Calu3 (cell line): ENCODE data around the gene YIF1B. TPM values are rescaled to one million over a fixed set of nuclear protein-coding genes. Genes with fewer than 3 reads are reported as not detected.
A peak's percentile ranks its signal among the peaks of the same experiment; 100 is the strongest.

Experiments used
- BruUV-seq: library from RNA; stranded (reverse); fragments of 400-500 nt; replicated peaks from 2 replicates; lab custom pipeline; 2021; lab: Mats Ljungman, UMichigan
- CTCF ChIA-PET: fragments of 300-600 bp; sonication (Branson Sonifier 250); formaldehyde crosslinking; loops from one replicate; lab custom pipeline; 2022; ENCODE audit warnings: antibody characterized with exemption; lab: Charles Lee
- DNase-seq: peaks from one replicate; pipeline ENCODE4 v3.0.0; 2022
- H3K27ac Mint-ChIP-seq: one replicate; pipeline ENCODE4 v1.8.0; 2022; ENCODE audit warnings: mixed read lengths; ENCODE audit not compliant: unreplicated experiment
- H3K27me3 Mint-ChIP-seq: one replicate; pipeline ENCODE4 v1.8.0; 2022; ENCODE audit warnings: mixed read lengths; ENCODE audit not compliant: unreplicated experiment
- H3K36me3 Mint-ChIP-seq: one replicate; pipeline ENCODE4 v1.8.0; 2022; ENCODE audit warnings: mild to moderate bottlenecking, moderate library complexity, mixed read lengths; ENCODE audit not compliant: insufficient read depth, unreplicated experiment
- H3K4me1 Mint-ChIP-seq: one replicate; pipeline ENCODE4 v1.8.0; 2022; ENCODE audit warnings: mild to moderate bottlenecking, low read depth, mixed read lengths; ENCODE audit not compliant: unreplicated experiment
- H3K4me3 Mint-ChIP-seq: one replicate; pipeline ENCODE4 v1.8.0; 2022; ENCODE audit warnings: mild to moderate bottlenecking, low read depth, moderate library complexity, mixed read lengths; ENCODE audit not compliant: unreplicated experiment
- H3K9me3 Mint-ChIP-seq: one replicate; pipeline ENCODE4 v1.8.0; 2022; ENCODE audit warnings: low read depth, mixed read lengths; ENCODE audit not compliant: unreplicated experiment
- intact Hi-C: fragments of 100-400 bp; cut with micrococcal nuclease; formaldehyde crosslinking; loops from one replicate; pipeline ENCODE4 v1.10.0; 2022; ENCODE audit not compliant: unreplicated experiment
- total RNA-seq: library from RNA; stranded (reverse); gene quantifications from 2 replicates; pipeline ENCODE4 v1.2.3, GENCODE V29; 2022
- TF ChIP-seq, protein P1 (sequence below): fragments of 200-600 bp; IDR thresholded peaks from one replicate; pipeline ENCODE4 v1.8.0; 2022; ENCODE audit warnings: antibody characterized with exemption; ENCODE audit not compliant: unreplicated experiment

The YIF1B gene
- total RNA-seq, 1 experiment from 2014 or later = 45.4 TPM

- TSS peak; percentile 76 for BruUV-seq
- H3K36me3 Mint-ChIP-seq = peaks cover 73% of the 10 kb centered on the region
- H3K27me3 Mint-ChIP-seq = no peaks in the 10 kb centered on the region
- H3K9me3 Mint-ChIP-seq = no peaks in the 10 kb centered on the region
- TF ChIP-seq, protein P1, sequence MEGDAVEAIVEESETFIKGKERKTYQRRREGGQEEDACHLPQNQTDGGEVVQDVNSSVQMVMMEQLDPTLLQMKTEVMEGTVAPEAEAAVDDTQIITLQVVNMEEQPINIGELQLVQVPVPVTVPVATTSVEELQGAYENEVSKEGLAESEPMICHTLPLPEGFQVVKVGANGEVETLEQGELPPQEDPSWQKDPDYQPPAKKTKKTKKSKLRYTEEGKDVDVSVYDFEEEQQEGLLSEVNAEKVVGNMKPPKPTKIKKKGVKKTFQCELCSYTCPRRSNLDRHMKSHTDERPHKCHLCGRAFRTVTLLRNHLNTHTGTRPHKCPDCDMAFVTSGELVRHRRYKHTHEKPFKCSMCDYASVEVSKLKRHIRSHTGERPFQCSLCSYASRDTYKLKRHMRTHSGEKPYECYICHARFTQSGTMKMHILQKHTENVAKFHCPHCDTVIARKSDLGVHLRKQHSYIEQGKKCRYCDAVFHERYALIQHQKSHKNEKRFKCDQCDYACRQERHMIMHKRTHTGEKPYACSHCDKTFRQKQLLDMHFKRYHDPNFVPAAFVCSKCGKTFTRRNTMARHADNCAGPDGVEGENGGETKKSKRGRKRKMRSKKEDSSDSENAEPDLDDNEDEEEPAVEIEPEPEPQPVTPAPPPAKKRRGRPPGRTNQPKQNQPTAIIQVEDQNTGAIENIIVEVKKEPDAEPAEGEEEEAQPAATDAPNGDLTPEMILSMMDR = no peak
- H3K4me3 Mint-ChIP-seq = peak overlapping the region; percentile 97
- DNase-seq = peak; percentile 61
- intact Hi-C loops = no loop called here
- peak overlapping the region; percentile 81 for H3K27ac Mint-ChIP-seq
- CTCF ChIA-PET = interaction anchor here (0.5 to 3.7 kb wide), 13 partner anchors 9 to 1162 kb away, joined by 3 to 16 read pairs (median 4); partner anchors contain the start of genes CATSPERG and PSMD8
- H3K4me1 Mint-ChIP-seq = peaks cover 68% of the 10 kb centered on the region
Observed at GRCh38 chr19:38265213-38265861, 50.4 kb downstream of the YIF1B start.

- TF ChIP-seq, protein P1 = no peak
- BruUV-seq = no TSS peak
- CTCF ChIA-PET = interaction anchor here (0.6 to 2.4 kb wide), 10 partner anchors 13 to 110 kb away, joined by 3 to 8 read pairs (median 4); partner anchors contain the start of genes C19orf33, CATSPERG and PSMD8
- Mint-ChIP-seq H3K4me3 (peak within 1 kb of the TSS; percentile 97), H3K4me1 (peaks cover 61% of the 10 kb centered on the region), H3K36me3 (peaks cover 66% of the 10 kb centered on the region), H3K27me3 (no peaks in the 10 kb centered on the region), H3K27ac (peak within 1 kb of the TSS; percentile 81), H3K9me3 (no peaks in the 10 kb centered on the region)
- DNase-seq = no peak
- intact Hi-C loops = no loop called here
Observed at GRCh38 chr19:38264486-38265212, 51.1 kb downstream of the YIF1B start, which contains the start of gene SPINT2. SPINT2 (plus strand) TSS chr19:38264573; CDS start chr19:38264893, 320 bp downstream.

GRCh38 chr19:38263689-38264485 lies 51.9 kb downstream of the YIF1B start:
- peak overlapping the region; percentile 97 for H3K4me3 Mint-ChIP-seq
- H3K4me1 Mint-ChIP-seq = peaks cover 56% of the 10 kb centered on the region
- CTCF ChIA-PET = interaction anchor here (0.7 to 2.3 kb wide), 8 partner anchors 13 to 110 kb away, joined by 3 to 6 read pairs (median 3); partner anchors contain the start of genes C19orf33, CATSPERG and PSMD8
- DNase-seq = peak; percentile 100
- TF ChIP-seq, protein P1 = no peak
- peaks cover 58% of the 10 kb centered on the region for H3K36me3 Mint-ChIP-seq
- H3K27ac Mint-ChIP-seq = peak overlapping the region; percentile 81
- intact Hi-C loops = no loop called here
- BruUV-seq = TSS peak; percentile 77
- H3K9me3 Mint-ChIP-seq = no peaks in the 10 kb centered on the region
- H3K27me3 Mint-ChIP-seq = no peaks in the 10 kb centered on the region
